GM19023 (cell line): ENCODE results near the gene ZNF615.
"Not testable (repeated sequence)": the region's sequence is repeated elsewhere in the genome, so short reads cannot be mapped to it uniquely, and the experiment has no call there.

Experiments
- ATAC-seq: cut with Tn5 transposase; IDR thresholded peaks from one replicate; pipeline ENCODE4 v1.9.1; 2021; ENCODE audit warnings: mild to moderate bottlenecking, moderate library complexity; ENCODE audit not compliant: unreplicated experiment

The ZNF615 gene

DNA sequence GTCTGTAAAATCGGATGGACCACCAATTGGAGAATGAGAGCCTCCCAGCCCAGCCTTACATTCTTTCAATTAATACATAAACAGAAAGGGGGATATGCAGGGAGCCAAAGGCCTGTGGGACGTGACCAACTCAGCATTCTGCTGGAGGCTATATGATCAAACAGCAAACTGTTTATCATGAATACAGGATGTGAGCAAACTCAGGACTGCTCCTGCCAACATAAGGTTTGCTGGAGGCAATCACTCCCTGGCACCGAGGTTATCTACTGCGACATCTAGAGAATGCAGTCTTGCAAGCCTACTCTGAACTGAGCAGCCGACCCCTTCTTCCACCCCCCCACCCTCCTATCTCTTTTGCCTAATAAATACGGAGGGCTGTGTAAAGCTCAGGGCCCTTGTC, 27.1 kb downstream of the ZNF615 start:
- ATAC-seq = not testable (repeated sequence)

DNA sequence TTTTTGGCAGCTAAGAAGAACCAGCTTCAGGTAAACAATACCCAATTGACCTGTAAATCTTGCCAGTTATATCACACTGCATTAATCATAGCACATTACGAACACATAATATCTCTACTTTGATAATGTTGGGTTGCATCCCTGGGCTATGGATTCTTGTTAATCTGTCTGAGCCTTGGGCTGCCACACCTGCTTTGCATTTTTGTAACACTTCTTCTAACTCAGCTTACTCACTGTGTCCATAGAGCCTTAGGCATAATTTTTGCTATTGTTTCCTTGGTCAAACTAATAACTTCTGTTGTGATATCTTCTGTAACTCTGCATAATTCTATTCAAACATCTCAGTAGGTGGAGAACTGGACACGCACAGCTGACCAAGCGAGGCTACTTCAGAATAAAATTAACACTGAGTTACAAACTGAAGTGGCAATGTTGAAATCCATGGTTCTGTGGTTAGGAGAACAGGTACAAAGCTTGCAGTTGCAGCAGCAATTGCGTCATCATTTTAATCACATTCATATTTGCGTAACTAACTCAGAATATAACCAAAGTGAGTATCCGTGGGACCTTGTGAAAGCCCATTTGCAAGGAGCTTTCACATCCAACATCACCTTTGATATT, 27.8 kb downstream of the ZNF615 start:
- ATAC-seq = no peak

DNA sequence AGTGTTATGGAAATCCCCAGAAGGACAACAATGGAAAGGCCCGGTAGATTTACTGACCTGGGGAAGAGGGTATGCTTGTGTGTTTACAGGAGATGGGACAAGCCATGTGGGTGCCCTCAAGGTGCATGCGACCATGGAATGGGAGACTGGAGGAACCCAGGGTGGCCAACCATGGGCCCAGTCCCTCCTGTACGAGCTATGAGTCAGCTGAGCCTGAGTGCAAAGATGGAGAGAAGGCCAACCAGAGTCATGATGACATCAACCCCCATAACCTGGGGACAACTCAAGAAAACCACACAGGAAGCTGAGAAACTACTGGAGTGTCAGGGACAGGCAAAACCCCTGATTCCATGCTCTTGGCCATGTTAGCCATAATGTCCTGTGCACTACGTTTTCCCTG, 29.1 kb downstream of the ZNF615 start:
- no peak for ATAC-seq

DNA sequence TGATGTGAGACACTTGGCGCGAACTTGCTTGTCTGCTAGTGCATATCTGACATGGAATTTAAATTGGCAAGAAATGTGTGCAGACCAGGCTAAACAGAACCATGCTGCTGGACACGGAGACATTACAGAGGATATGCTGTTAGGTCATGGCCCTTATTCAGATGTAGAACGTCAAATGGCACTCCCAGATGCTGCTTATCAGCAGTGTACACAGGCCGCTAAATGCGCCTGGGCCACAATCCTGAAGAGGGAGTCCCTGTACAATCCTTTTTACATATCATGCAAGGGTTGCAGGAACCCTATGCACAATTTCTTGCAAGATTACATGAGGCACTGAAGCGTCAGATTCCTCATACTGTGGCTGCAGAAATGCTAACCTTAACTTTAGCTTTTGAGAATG, 30.7 kb downstream of the ZNF615 start:
- no peak for ATAC-seq

DNA sequence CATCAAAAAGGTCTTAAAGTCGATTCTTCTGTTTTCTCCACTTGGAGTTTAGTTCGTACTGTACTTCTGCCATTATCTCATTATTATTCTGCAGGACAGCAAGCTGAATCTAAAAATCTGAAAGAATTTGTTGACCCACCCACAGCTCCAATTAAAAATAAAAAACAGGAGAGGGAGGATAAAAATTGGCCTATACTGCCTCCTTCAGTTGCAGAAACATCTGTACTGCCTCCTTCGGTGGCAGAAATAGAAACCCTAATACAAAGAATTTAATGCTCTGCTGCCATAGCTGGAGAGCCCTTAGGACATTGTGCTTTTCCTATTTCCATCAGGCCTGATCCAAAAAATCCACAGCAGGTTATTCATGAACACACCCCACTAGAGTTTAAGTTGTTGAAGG, 31.2 kb downstream of the ZNF615 start:
- ATAC-seq = no peak

DNA sequence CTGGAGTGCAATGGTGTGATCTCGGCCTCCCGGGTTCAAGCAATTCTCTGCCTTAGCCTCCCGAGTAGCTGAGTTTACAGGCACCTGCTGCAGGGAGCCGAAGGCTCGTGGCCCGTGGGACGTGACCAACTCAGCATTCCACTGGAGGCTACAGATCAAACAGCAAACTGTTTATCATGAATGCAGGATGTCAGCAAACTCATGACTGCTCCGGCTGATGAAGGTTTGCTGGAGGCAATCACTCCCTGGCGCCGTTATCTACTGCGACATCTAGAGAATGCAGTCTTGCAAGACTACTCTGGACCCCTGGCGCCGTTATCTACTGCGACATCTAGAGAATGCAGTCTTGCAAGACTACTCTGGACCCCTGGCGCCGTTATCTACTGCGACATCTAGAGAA, 32.2 kb downstream of the ZNF615 start:
- not testable (repeated sequence) for ATAC-seq

DNA sequence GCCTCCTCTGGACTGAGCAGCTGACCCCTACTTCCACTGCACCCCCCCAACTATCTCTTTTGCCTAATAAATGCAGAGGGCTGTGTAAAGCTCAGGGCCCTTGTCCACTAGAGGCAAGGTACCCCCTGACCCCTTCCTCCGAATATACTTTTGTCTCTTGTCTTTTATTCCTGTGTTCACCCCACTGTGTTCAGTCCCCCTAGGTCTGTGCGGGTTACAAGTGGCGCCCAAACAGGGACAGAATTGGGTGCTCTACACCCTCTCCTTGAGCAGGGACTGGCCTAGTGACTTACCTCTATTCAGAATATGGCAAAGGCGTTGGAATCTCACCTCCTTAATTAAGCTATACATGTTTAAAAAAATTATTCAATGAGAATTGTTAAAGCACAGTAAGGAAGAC, 36.4 kb downstream of the ZNF615 start:
- no peak for ATAC-seq

DNA sequence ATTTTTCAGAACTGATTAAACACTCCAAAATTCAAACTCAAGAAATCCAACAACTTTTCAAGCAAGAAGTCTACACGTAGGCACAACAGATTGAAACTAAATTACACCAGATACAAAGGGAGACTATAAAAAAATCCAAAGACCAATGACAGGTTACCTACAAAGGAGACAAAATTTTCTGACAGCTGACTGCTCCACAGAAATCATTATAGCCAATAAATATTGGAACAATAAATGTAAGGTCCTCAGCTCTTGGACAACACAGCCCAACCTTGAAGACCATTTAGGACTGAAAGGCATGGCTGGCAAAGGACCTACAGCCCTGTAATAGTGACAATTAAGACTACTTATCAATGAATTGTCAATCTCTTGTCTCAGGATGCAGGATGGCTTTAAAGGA, 37.3 kb downstream of the ZNF615 start:
- no peak for ATAC-seq

DNA sequence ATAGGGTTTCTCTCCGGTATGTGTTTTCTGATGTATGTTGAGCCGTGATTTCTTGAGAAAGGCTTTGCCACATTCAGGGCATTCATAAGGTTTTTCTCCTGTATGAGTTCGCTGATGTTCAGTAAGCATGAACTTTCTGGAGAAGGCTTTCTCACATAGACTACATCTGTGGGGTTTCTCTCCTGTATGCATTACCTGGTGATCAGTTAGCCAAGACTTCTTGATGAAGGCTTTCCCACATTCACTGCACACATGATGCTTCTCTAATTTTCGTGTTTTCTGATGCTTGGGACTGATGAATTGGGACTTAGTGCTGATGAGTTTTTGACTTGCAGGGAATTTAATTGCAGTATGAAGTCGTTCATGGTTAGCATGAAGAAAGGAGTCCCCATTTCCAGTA, 42.4 kb downstream of the ZNF615 start:
- no peak for ATAC-seq

DNA sequence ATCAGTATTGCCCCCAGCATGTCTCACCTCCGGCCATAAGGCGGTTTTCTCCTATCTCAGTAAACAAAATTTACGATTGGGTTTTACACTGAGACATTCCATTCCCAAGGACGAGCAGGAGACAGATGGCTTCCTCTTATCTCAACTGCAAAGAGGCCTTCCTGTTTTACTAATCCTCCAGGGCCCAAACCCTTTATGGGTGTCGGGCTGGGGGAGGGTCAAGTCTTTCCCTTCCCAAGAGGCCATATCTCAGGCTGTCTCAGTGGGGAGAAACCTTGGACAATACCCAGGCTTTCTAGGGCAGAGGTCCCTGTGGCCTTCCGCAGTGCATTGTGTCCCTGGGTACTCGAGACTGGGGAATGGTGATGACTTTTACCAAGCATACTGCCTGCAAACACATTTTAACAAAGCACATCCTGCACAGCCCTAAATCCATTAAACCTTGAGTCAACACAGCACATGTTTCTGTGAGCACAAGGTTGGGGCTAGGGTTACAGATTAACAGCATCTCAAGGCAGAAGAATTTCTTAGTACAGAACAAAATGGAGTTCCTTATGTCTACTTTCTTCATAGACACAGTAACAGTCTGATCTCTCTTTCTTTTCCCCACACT, 47.3 kb downstream of the ZNF615 start:
- not testable (repeated sequence) for ATAC-seq

DNA sequence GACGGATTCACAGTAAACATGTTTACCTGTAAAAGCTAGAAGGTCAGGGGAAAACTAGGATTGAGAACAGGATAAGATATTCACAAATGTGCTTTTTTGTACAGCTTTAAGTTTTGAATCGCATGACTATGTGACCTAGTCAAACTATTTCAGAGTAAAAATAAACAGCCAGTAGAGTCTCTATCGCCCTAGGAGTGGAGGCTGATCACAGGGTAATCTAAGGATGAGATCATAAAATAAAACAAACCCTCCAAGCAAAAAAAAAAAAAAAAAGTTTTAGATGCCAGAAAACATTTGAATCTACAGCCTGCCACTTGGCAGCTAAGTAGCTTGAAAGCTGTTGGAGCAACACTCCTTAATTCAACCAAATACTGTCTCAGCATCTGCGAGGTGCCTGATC, 48.2 kb downstream of the ZNF615 start:
- no peak for ATAC-seq

DNA sequence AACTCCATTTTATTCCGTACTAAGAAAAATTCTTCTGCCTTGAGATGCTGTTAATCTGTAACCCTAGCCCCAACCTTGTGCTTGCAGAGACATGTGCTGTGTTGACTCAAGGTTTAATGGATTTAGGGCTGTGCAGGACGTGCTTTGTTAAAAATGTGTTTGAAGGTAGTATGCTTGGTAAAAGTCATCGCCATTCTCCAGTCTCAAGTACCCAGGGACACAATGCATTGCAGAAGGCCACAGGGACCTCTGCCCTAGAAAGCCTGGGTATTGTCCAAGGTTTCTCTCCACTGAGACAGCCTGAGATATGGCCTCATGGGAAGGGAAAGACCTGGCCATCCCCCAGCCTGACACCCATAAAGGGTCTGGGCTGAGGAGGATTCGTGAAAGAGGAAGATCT, 50.2 kb downstream of the ZNF615 start:
- ATAC-seq = not testable (repeated sequence)

DNA sequence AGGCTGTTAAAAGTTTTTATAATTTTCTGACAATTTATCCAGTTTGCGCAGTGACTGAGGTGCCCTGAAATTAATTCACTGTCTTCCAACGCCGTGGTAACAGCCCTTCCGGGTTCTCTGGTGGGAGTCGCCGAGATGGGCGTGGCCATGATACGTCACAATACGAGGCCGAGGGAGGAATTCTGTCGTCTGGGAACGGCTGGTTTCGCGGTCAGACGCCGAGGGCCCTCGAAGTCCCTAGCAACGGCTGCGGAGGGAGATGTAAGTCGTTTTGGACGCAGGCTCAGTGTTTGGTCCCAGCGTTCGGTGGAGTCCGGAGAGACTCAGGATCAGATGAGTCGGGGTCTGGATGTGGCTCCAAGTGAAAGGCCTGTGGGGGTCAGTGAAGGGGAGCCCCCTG, 59.0 kb downstream of the ZNF615 start:
- no peak for ATAC-seq

DNA sequence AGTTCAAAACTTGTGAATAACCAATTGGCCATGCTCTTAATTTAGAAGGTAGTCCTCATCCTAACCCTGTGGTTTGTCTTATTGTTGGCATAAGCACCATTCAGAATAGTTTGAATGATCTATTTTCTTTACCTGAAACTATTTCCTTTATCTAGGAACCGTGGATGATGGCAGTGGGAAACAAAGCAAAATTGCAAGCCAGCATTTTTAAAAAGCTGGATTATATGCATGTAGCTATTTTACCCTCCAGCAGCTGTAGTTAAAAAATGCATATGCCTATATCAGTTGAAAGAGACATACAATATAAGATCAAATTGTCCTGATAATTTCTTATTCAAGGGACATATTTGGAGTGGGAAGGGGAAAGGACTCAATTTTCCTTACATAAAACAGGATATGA, 61.4 kb downstream of the ZNF615 start:
- ATAC-seq = no peak

DNA sequence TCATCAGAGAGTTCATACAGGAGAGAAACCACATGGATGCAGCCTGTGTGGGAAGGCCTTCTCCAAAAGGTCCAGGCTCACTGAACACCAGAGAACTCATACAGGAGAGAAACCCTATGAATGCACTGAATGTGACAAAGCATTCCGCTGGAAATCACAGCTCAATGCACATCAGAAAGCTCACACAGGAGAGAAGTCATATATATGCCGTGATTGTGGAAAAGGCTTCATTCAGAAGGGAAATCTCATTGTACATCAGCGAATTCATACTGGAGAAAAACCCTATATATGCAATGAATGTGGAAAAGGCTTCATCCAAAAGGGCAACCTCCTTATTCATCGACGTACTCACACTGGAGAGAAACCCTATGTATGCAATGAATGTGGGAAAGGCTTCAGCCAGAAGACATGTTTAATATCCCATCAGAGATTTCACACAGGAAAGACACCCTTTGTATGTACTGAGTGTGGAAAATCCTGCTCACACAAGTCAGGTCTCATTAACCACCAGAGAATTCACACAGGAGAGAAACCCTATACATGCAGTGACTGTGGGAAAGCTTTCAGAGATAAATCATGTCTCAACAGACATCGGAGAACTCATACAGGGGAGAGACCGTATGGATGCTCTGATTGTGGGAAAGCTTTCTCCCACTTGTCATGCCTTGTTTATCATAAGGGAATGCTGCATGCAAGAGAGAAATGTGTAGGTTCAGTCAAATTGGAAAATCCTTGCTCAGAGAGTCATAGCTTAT, 63.0 kb downstream of the ZNF615 start:
- no peak for ATAC-seq
